GM18517 (cell line): Measurements from ENCODE around the gene IL1A.
A peak's percentile ranks its signal among the peaks of the same experiment; 100 is the strongest.

Experiments
- ATAC-seq: cut with Tn5 transposase; IDR thresholded peaks from one replicate; pipeline ENCODE4 v1.9.1; 2021; ENCODE audit warnings: mild to moderate bottlenecking, moderate library complexity; ENCODE audit not compliant: unreplicated experiment

Gene IL1A

GRCh38 chr2:112818094-112818902 lies 34.0 kb upstream of the IL1A start:
- ATAC-seq = no peak

DNA sequence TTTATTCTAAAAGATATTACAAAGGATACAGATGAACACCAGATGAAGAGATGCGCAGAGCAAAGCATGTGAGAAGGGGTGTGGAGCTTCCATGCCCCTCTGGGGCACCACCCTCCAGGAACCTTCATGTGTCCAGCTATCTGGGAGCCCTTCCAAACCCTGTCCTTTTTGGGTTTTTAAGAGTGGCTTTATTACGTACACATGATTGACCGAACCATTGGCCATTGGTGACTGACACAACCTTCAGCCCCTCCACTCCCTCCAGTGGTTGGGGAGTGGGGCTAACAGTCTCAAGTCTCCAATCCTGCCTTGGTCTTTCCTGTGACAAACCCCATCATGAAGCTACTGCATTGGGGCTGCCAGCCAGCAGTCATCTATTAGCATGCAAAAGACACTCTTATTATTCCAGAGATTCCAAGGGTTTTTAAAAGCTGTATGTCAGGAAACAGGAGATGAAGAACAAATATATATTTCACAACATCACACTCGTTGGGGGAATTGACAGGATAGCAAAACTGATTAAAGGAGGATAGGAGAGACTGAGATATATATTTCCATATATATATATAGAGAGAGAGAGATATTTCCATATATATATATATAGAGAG lies 32.9 kb upstream of the IL1A start:
- no peak for ATAC-seq

DNA sequence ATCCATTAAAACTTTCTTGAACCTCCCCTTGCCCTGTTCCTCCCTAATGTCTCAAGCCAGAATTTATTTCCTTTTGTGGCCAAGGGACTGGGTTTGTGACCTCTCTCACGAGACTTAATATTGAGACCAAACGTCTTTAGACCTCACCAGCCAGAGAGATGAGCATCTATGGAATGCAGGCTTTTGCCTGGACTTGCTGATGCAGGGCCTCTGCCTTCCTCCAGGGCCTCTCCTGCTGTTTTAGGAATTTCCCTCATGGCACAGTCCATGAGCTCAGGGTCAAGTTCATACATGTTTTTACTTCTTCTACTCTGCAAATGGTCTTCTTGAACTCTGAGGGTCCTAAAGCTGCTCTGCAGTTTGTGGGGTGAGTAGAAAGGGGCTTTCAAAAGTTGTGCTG lies 30.0 kb upstream of the IL1A start:
- no peak for ATAC-seq

- no peak for ATAC-seq
Observed at GRCh38 chr2:112813280-112813966, 29.1 kb upstream of the IL1A start.

DNA sequence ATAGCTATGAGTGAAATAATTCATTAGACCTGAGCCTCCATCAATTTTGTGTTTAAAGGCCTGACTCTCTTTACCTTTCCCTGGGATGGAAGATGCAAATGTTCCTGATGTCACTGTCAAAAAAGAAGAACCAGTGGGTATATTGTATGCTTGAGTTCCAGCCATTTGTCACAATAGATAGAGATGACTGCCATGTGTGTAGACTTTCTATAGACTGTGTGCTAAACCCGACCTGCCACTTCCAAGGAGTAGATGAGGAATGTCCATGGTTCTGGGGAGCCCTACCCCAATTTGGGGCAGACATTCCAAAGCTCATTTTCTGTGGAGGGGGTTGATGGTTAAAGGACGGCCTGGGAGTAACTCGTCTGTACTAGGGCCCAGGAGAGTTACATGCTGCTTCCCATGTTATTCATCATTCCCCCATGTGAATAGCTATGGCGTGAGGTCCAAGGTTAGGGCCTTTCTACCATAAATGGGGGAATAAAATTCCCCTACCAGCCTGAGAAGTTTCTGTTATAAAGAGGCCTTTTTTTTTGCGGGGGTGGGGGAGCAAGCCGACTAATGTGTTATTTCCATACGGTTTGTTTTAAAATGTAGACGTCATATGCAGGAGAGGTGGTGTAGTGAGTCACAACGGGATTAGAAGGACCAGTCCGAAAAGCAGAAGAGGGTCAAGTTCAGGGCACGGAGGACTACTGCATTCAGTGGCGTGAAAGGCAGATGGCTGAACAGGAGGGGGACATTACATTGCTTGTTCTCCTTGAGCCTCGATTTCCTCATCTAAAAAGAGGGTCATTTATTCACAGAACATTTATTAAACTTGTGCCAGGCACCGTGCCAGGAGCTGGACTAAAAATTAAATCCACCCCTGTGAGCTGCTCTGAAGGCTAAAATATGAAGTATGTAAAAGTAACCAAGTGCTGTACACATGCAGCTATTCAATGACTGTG lies 28.3 kb upstream of the IL1A start:
- ATAC-seq = no peak

DNA sequence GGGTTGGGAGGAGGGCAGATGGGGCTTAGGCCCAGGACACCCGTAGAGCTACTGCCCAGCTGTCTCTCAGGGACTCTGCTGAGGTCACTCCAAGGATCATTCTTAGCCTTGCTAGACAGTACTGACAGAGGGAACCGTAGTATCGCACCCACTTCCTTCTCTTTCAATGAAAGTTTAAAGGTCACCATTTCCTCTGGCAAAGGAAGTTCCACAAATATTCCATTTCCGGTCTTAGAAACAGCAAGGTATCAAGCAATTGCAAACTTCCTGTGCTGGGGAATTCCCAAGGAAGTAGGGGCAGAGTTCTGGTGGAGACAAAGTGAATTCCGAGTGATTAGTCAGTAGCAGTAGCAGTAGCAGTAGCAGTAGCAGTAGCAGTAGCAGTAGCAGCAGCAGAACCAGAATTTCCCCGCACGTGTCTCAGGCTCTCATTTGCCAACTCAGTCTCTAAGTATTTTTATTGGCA lies 27.6 kb upstream of the IL1A start:
- no peak for ATAC-seq

GRCh38 chr2:112811276-112811831 lies 27.1 kb upstream of the IL1A start:
- ATAC-seq = no peak

DNA sequence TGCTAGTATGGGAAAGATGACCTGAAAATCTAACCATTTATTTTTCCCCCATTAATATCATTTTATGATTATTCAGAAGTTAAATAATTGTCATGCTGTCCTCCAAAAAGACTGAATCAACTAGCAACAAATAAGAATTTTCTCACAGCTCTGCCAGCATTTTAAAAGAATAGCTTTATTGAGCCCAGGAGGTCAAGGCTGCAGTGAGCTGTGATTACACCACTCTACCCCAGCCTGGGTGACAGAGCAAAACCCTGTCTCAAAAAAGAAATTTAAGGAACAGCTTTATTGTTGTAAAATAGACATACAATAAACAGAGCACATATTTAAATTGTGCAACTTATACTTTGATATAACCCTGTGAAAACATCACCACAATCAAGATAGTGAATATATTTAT lies 24.8 kb upstream of the IL1A start:
- no peak for ATAC-seq

- no peak for ATAC-seq
Observed at GRCh38 chr2:112807233-112807807, 23.0 kb upstream of the IL1A start.

GRCh38 chr2:112805542-112805941 lies 21.2 kb upstream of the IL1A start:
- no peak for ATAC-seq

- ATAC-seq = no peak
Observed at GRCh38 chr2:112803691-112804521, 19.6 kb upstream of the IL1A start.

- no peak for ATAC-seq
Observed at GRCh38 chr2:112800881-112801583, 16.7 kb upstream of the IL1A start.

DNA sequence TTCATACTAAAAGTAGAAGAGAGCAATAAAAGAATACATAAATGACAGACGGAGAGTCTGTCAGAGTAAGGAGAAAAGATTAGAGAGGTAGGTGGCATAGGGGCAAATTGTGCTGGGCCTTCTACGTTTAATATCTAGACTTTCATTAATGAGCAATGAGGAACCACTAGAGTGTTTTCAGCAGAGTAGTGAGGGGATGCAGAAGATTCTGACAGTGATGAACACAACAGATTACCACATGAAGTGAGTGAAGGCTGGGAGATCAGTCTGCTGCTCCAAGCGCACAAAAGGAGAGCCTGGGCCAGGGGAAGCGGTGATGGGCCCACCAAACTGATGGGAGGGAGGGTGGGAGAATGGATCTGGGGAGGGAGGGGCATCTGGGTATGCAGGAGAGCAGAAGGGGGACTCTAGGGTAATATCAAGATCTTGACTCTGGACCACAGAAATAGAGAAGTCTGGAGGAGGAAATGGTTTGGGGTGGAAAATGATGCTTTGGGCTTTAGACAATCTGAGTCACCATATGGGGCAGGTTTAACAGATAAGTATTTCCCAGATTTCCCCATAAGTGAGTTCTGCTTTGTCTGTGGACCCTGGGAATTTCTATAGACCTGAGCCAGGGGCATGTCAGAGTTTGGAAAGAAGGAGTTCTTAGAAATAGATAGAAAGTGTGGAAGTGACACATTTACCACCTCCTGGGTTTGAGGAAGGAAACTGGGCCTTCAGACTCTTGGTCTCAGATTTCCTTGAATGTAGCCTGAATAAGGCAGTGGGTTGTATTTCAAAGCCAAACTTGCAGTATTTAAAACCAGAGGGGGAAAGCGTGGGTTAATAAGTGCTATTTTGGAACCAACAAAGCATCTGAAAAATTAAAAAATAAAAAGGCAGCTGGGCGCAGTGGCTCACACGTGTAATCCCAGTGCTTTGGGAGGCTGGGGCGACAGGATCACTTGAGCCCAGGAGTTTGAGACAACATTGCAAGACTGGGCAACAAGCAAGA lies 15.0 kb upstream of the IL1A start:
- no peak for ATAC-seq

DNA sequence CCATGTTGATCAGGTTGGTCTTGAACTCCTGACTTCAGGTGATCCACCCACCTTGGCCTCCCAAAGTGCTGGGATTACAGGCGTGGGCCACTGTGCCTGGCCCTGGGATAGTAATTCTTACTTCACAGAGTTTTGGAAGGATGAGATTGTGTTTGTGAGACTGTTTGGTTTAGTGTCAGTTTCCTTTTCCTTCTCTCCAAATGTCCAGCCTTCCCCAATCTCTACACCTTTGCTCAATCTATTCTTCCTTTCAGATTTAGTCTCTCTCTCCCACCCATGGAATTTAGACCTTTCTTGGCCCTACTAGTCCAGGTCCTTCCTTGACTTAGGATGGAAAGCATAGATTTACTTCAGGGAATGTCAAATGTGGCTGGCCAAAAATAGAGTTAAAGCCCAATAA lies 12.2 kb upstream of the IL1A start:
- ATAC-seq = no peak

GRCh38 chr2:112795774-112796173 lies 11.5 kb upstream of the IL1A start:
- ATAC-seq = no peak

GRCh38 chr2:112794841-112795240 lies 10.5 kb upstream of the IL1A start:
- no peak for ATAC-seq

GRCh38 chr2:112794131-112794733 lies 9.9 kb upstream of the IL1A start:
- peak; percentile 49 for ATAC-seq
